ENCODE data around the gene MAP1LC3B. TPM values are rescaled to one million over a fixed set of nuclear protein-coding genes. Genes with fewer than 3 reads are reported as not detected.

The MAP1LC3B gene
- total and polyA plus RNA-seq, 2 experiments from 2014 or later, result 43.9 to 226 TPM

- H3K4me2 ChIP-seq (ENCODE audit: unreplicated experiment), result peak overlapping the region; percentile 81
- H3F3A ChIP-seq (ENCODE audit: insufficient read depth), result peaks cover 44% of the 10 kb centered on the region
- H2AFZ ChIP-seq, result peak overlapping the region; percentile 44; the same call in 1 of the 2 replicates
- in situ Hi-C loops (cut with MboI), result no loop called here
- TF ChIP-seq EZH2phosphoT487 (IDR thresholded peaks at IDR 0.05; ENCODE audit: insufficient read depth, low read depth), result no peak
- no peak for TF ChIP-seq EZH2 (IDR thresholded peaks at IDR 0.05; ENCODE audit: insufficient read depth, poor library complexity, severe bottlenecking)
- peak overlapping the region; percentile 72 for H3K4me3 ChIP-seq
- H3K27ac ChIP-seq, result peak overlapping the region; percentile 89
- H3K4me1 ChIP-seq (ENCODE audit: insufficient read depth), result peaks cover 40% of the 10 kb centered on the region
- H3K79me2 ChIP-seq (ENCODE audit: insufficient read depth), result peaks cover 32% of the 10 kb centered on the region
- 94 to 96% methylated on average over 23 to 24 of the region's 24 CpGs for WGBS, 2 experiments (ENCODE audit: low coverage in 1 of 2, low lambda C conversion rate in 2 of 2, missing lambda C conversion rate in 2 of 2)
- H3K36me3 ChIP-seq (ENCODE audit: low read depth), result no peaks in the 10 kb centered on the region
- no peaks in the 10 kb centered on the region for H3K9me3 ChIP-seq (ENCODE audit: low read depth)
- no peaks in the 10 kb centered on the region for H3K9me2 ChIP-seq (ENCODE audit: insufficient read depth)
- peaks cover 21% of the 10 kb centered on the region; the same call in 1 of the 2 replicates for H4K20me1 ChIP-seq (ENCODE audit: insufficient read depth)
- peak overlapping the region; percentile 95 for H3K9ac ChIP-seq
- no peak for DNase-seq
- H3K27me3 ChIP-seq (replicated peaks; ENCODE audit: insufficient read depth), result no peaks in the 10 kb centered on the region
Observed at GRCh38 chr16:87390641-87391323, 1.4 kb upstream of the MAP1LC3B start.

GRCh38 chr16:87391324-87391949 is 699 bp upstream of the MAP1LC3B start:
- Histone ChIP-seq H2AFZ (peak overlapping the region; percentile 44), H4K20me1 (ENCODE audit: insufficient read depth) (peaks cover 21% of the 10 kb centered on the region; the same call in 1 of the 2 replicates), H3K4me1 (ENCODE audit: insufficient read depth) (peaks cover 40% of the 10 kb centered on the region), H3K9me2 (ENCODE audit: insufficient read depth) (no peaks in the 10 kb centered on the region), H3K4me3 (peak overlapping the region; percentile 72), H3K27me3 (replicated peaks; ENCODE audit: insufficient read depth) (no peaks in the 10 kb centered on the region), H3K4me2 (ENCODE audit: unreplicated experiment) (peak overlapping the region; percentile 81), H3K9me3 (ENCODE audit: low read depth) (no peaks in the 10 kb centered on the region), H3K36me3 (ENCODE audit: low read depth) (no peaks in the 10 kb centered on the region), H3K79me2 (ENCODE audit: insufficient read depth) (peaks cover 39% of the 10 kb centered on the region), H3K27ac (peak overlapping the region; percentile 89), H3F3A (ENCODE audit: insufficient read depth) (peaks cover 44% of the 10 kb centered on the region), H3K9ac (peak overlapping the region; percentile 95)
- TF ChIP-seq EZH2phosphoT487 (IDR thresholded peaks at IDR 0.05; ENCODE audit: insufficient read depth, low read depth) (no peak), EZH2 (IDR thresholded peaks at IDR 0.05; ENCODE audit: insufficient read depth, poor library complexity, severe bottlenecking) (no peak)
- in situ Hi-C loops (cut with MboI), result no loop called here
- 7 to 12% methylated on average over 25 to 41 of the region's 44 CpGs for WGBS, 2 experiments (ENCODE audit: low coverage in 1 of 2, low lambda C conversion rate in 2 of 2, missing lambda C conversion rate in 2 of 2)
- DNase-seq, result peak; percentile 65

GRCh38 chr16:87392821-87393679 is 914 bp downstream of the MAP1LC3B start:
- Histone ChIP-seq H3K27ac (peak overlapping the region; percentile 77), H3K79me2 (ENCODE audit: insufficient read depth) (peaks cover 55% of the 10 kb centered on the region)
- in situ Hi-C loops (cut with MboI), result no loop called here

GRCh38 chr16:87393680-87394055 is 1.5 kb downstream of the MAP1LC3B start:
- Histone ChIP-seq H3K9me3 (ENCODE audit: low read depth) (no peaks in the 10 kb centered on the region), H4K20me1 (ENCODE audit: insufficient read depth) (peaks cover 36% of the 10 kb centered on the region), H3K36me3 (ENCODE audit: low read depth) (no peaks in the 10 kb centered on the region), H3K27me3 (replicated peaks; ENCODE audit: insufficient read depth) (no peaks in the 10 kb centered on the region), H3K27ac (peak overlapping the region; percentile 77), H3K4me1 (ENCODE audit: insufficient read depth) (peaks cover 26% of the 10 kb centered on the region), H3K4me3 (peak overlapping the region; percentile 83), H3K79me2 (ENCODE audit: insufficient read depth) (peaks cover 61% of the 10 kb centered on the region), H2AFZ (no peak overlapping the region), H3F3A (ENCODE audit: insufficient read depth) (peaks cover 27% of the 10 kb centered on the region), H3K4me2 (ENCODE audit: unreplicated experiment) (peak overlapping the region; percentile 96), H3K9ac (peak overlapping the region; percentile 92), H3K9me2 (ENCODE audit: insufficient read depth) (no peaks in the 10 kb centered on the region)
- TF ChIP-seq EZH2 (IDR thresholded peaks at IDR 0.05; ENCODE audit: insufficient read depth, poor library complexity, severe bottlenecking) (no peak), EZH2phosphoT487 (IDR thresholded peaks at IDR 0.05; ENCODE audit: insufficient read depth, low read depth) (no peak)
- in situ Hi-C loops (cut with MboI), result no loop called here
- 58 to 59% methylated on average over 6 of the region's 6 CpGs for WGBS, 2 experiments (ENCODE audit: low coverage in 1 of 2, low lambda C conversion rate in 2 of 2, missing lambda C conversion rate in 2 of 2)
- DNase-seq, result no peak

More at GRCh38 chr16:87392821-87393679, 914 bp downstream of the MAP1LC3B start:
- H3K4me2 ChIP-seq (ENCODE audit: unreplicated experiment), result peak overlapping the region; percentile 96
- peak overlapping the region; percentile 83 for H3K4me3 ChIP-seq
- WGBS, 2 experiments (ENCODE audit: low coverage in 1 of 2, low lambda C conversion rate in 2 of 2, missing lambda C conversion rate in 2 of 2), result 1 to 3% methylated on average over 27 to 34 of the region's 53 CpGs
- TF ChIP-seq EZH2 (IDR thresholded peaks at IDR 0.05; ENCODE audit: insufficient read depth, poor library complexity, severe bottlenecking) (no peak), EZH2phosphoT487 (IDR thresholded peaks at IDR 0.05; ENCODE audit: insufficient read depth, low read depth) (no peak)
- H3F3A ChIP-seq (ENCODE audit: insufficient read depth), result peaks cover 29% of the 10 kb centered on the region
- no peaks in the 10 kb centered on the region for H3K36me3 ChIP-seq (ENCODE audit: low read depth)
- peaks cover 31% of the 10 kb centered on the region for H3K4me1 ChIP-seq (ENCODE audit: insufficient read depth)
- peaks cover 35% of the 10 kb centered on the region for H4K20me1 ChIP-seq (ENCODE audit: insufficient read depth)
- H3K9me2 ChIP-seq (ENCODE audit: insufficient read depth), result no peaks in the 10 kb centered on the region
- H3K27me3 ChIP-seq (replicated peaks; ENCODE audit: insufficient read depth), result no peaks in the 10 kb centered on the region
- H2AFZ ChIP-seq, result no peak overlapping the region
- H3K9ac ChIP-seq, result peak overlapping the region; percentile 92
- DNase-seq, result peak; percentile 80
- H3K9me3 ChIP-seq (ENCODE audit: low read depth), result no peaks in the 10 kb centered on the region

Data from GM23248 (cell line).